HepG2 (cell line): Measurements from ENCODE around the gene TRERF1. TPM values are rescaled to one million over a fixed set of nuclear protein-coding genes. Genes with fewer than 3 reads are reported as not detected.

ENCODE experiments used
- ARNT ChIP-seq: fragments of 450-650 bp; IDR thresholded peaks from 2 replicates; pipeline ENCODE4 v1.6.1; 2017
- ATAD3A ChIP-seq: sonication (generic); formaldehyde crosslinking; IDR thresholded peaks from 2 replicates; pipeline ENCODE4 v1.4.0; 2020; ENCODE audit warnings: missing genetic modification reagents
- ATF4 ChIP-seq, 2 experiments: fragments of 450-650 bp in 1 of 2; sonication (generic) in 1 of 2; formaldehyde crosslinking; IDR thresholded peaks; 2 replicates each; pipeline versions ENCODE4 v1.5.0 to v1.8.0; 2020 to 2022; ENCODE audit warnings: mild to moderate bottlenecking in 1 of 2, missing genetic modification reagents in 1 of 2
- DNMT3B ChIP-seq: conservative IDR thresholded peaks from 2 replicates; pipeline ENCODE4 v1.6.1; 2016; ENCODE audit warnings: missing biosample characterization, control low read depth
- FOXA1 ChIP-seq, 2 experiments: fragments of 450-650 bp in 1 of 2; sonication (generic) in 1 of 2; formaldehyde crosslinking in 1 of 2; IDR thresholded peaks; 2 replicates each; pipeline versions ENCODE4 v1.4.0 to v1.6.1; 2016 to 2020; ENCODE audit warnings: missing genetic modification reagents in 1 of 2
- HMGXB3 ChIP-seq: sonication (generic); formaldehyde crosslinking; IDR thresholded peaks from 2 replicates; pipeline ENCODE4 v1.4.0; 2020; ENCODE audit warnings: missing genetic modification reagents, borderline replicate concordance
- HNF4G ChIP-seq, 2 experiments: sonication (generic) in 1 of 2; formaldehyde crosslinking in 1 of 2; IDR thresholded peaks; 2 replicates each; pipeline versions ENCODE4 v1.4.0 to v1.6.1; 2011 to 2020; ENCODE audit warnings: borderline replicate concordance in 2 of 2, low read depth in 2 of 2, mild to moderate bottlenecking in 2 of 2, low read length in 1 of 2, missing genetic modification reagents in 1 of 2, moderate library complexity in 1 of 2
- HOXA9 ChIP-seq: sonication (generic); formaldehyde crosslinking; IDR thresholded peaks from 2 replicates; pipeline ENCODE4 v1.8.1; 2022; ENCODE audit warnings: missing genetic modification reagents, mild to moderate bottlenecking, moderate library complexity, borderline replicate concordance
- MYPOP ChIP-seq: sonication (generic); formaldehyde crosslinking; IDR thresholded peaks from 2 replicates; pipeline ENCODE4 v1.8.1; 2023; ENCODE audit warnings: mild to moderate bottlenecking, moderate library complexity, missing genetic modification reagents
- MZF1 ChIP-seq: sonication (generic); formaldehyde crosslinking; IDR thresholded peaks from 2 replicates; pipeline ENCODE4 v1.8.1; 2023; ENCODE audit warnings: mild to moderate bottlenecking, missing genetic modification reagents, borderline replicate concordance
- NFYC ChIP-seq: IDR thresholded peaks from 2 replicates; pipeline ENCODE4 v1.6.1; 2016; ENCODE audit warnings: missing genetic modification reagents, missing compliant biosample characterization
- PHF21A ChIP-seq: sonication (generic); formaldehyde crosslinking; IDR thresholded peaks from 2 replicates; pipeline ENCODE4 v1.5.0; 2020; ENCODE audit warnings: mild to moderate bottlenecking, missing genetic modification reagents
- SAP130 ChIP-seq: IDR thresholded peaks from 2 replicates; pipeline ENCODE4 v1.6.1; 2016; ENCODE audit warnings: low read depth
- SMYD3 ChIP-seq: sonication (generic); formaldehyde crosslinking; IDR thresholded peaks from 2 replicates; pipeline ENCODE4 v1.8.1; 2023; ENCODE audit warnings: mild to moderate bottlenecking, missing genetic modification reagents
- XRCC5 ChIP-seq: fragments of 200-400 bp; formaldehyde crosslinking; optimal IDR thresholded peaks from 2 replicates; pipeline ENCODE3; 2017; ENCODE audit warnings: mild to moderate bottlenecking, low read length
- ZMYM3 ChIP-seq: sonication (generic); formaldehyde crosslinking; IDR thresholded peaks from 2 replicates; pipeline ENCODE4 v1.5.1; 2020; ENCODE audit warnings: mild to moderate bottlenecking, missing genetic modification reagents
- ZNF142 ChIP-seq: sonication (generic); formaldehyde crosslinking; IDR thresholded peaks from 2 replicates; pipeline ENCODE4 v1.4.0; 2020; ENCODE audit warnings: missing genetic modification reagents
- ZNF20 ChIP-seq: sonication (generic); formaldehyde crosslinking; IDR thresholded peaks from 2 replicates; pipeline ENCODE4 v1.4.0; 2020; ENCODE audit warnings: mild to moderate bottlenecking, moderate library complexity, missing genetic modification reagents
- polyA plus RNA-seq, 8 experiments: library from polyadenylated mRNA; depleted of rRNA in 3 of 8; stranded (reverse) in 7 of 8; unstranded in 1 of 8; fragments of >200 nt; fragmentation: Illumina TruSeq in 4 of 8; extraction: Trizol in 4 of 8; gene quantifications; 2 replicates each; pipeline versions ENCODE4 v1.2.1 to v1.2.3, GENCODE V29; 2011 to 2016; ENCODE audit warnings: low read depth in 4 of 8, missing spikeins in 1 of 8, mixed read lengths in 1 of 8; ENCODE audit not compliant: insufficient read depth in 1 of 8
- total RNA-seq, 5 experiments: library from RNA; depleted of rRNA; stranded (reverse); fragments of >200 nt; fragmentation: Illumina TruSeq; extraction: Trizol; gene quantifications; 2 replicates each; pipeline ENCODE4 v1.2.3, GENCODE V29; 2016; ENCODE audit warnings: low read depth in 1 of 5

Gene TRERF1
- total and polyA plus RNA-seq, 2 of the 13 experiments (the other 11 are each of a cell fraction or from before 2014, with no cell fraction given) = 0.02 TPM; not detected in 1

- TF ChIP-seq HNF4G (IDR thresholded peaks at IDR 0.05; ENCODE audit: borderline replicate concordance, low read depth, low read length) (peak; percentile 14; the same call in 1 of the 2 replicates), HNF4G (CRISPR knock-in tag; IDR thresholded peaks at IDR 0.05; ENCODE audit: borderline replicate concordance, low read depth) (no peak), ARNT (no peak), ATF4 (CRISPR knock-in tag; IDR thresholded peaks at IDR 0.05) (peak in 1 of 2 experiments; percentile 56; a peak in 1 of 4 replicates), MZF1 (CRISPR knock-in tag) (0 out of 2 replicates have a peak, but pooled peaks have one; percentile 44), SMYD3 (CRISPR knock-in tag) (no peak), ZNF20 (CRISPR knock-in tag) (no peak), XRCC5 (peak; percentile 33), FOXA1 (IDR thresholded peaks at IDR 0.05) (no peak), FOXA1 (CRISPR knock-in tag; IDR thresholded peaks at IDR 0.05) (no peak), ZNF142 (CRISPR knock-in tag) (no peak), ZMYM3 (CRISPR knock-in tag) (peak; percentile 47; the same call in 1 of the 2 replicates), DNMT3B (CRISPR knock-in tag) (no peak), ATAD3A (no peak), MYPOP (CRISPR knock-in tag) (no peak), SAP130 (peak; percentile 52), HMGXB3 (no peak), PHF21A (CRISPR knock-in tag) (peak; percentile 30; the same call in 1 of the 2 replicates), NFYC (CRISPR knock-in tag) (no peak), HOXA9 (CRISPR knock-in tag) (no peak)
Measured at GRCh38 chr6:42226645-42227143, 225.0 kb downstream of the TRERF1 start (continued).
